ENCODE data around the gene LACTBL1. TPM values are rescaled to one million over a fixed set of nuclear protein-coding genes. Genes with fewer than 3 reads are reported as not detected.

The LACTBL1 gene
- total RNA-seq, 2 donors from 2014 or later, result not detected

- Mint-ChIP-seq H3K36me3 (ENCODE audit: insufficient read depth in 2 of 2) (no peaks in the 10 kb centered on the region), H3K27me3 (ENCODE audit: low read depth) (no peaks in the 10 kb centered on the region), H3K4me1 (ENCODE audit: low read depth) (no peaks in the 10 kb centered on the region), H3K27ac (no peak overlapping the region), H3K4me3 (no peak overlapping the region), H3K9me3 (no peaks in the 10 kb centered on the region)
- ATAC-seq (replicated peaks in 1 of 2), result no peak
- DNase-seq, result no peak
Measured at GRCh38 chr1:22910986-22911651, 61.5 kb downstream of the LACTBL1 start.

- no peaks in the 10 kb centered on the region for H3K4me1 Mint-ChIP-seq (ENCODE audit: low read depth)
Measured at GRCh38 chr1:22910286-22910685, 62.4 kb downstream of the LACTBL1 start.

GRCh38 chr1:22908880-22909426 lies 63.7 kb downstream of the LACTBL1 start:
- DNase-seq, result no peak
- Mint-ChIP-seq H3K27ac (no peak overlapping the region), H3K4me3 (no peak overlapping the region), H3K27me3 (ENCODE audit: low read depth) (no peaks in the 10 kb centered on the region), H3K9me3 (no peaks in the 10 kb centered on the region), H3K4me1 (ENCODE audit: low read depth) (no peaks in the 10 kb centered on the region), H3K36me3 (ENCODE audit: insufficient read depth in 2 of 2) (no peaks in the 10 kb centered on the region)
- ATAC-seq (replicated peaks in 1 of 2), result no peak

More at GRCh38 chr1:22910286-22910685, 62.4 kb downstream of the LACTBL1 start:
- no peak for ATAC-seq (replicated peaks in 1 of 2)
- Mint-ChIP-seq H3K4me3 (no peak overlapping the region), H3K27ac (no peak overlapping the region), H3K27me3 (ENCODE audit: low read depth) (no peaks in the 10 kb centered on the region), H3K36me3 (ENCODE audit: insufficient read depth in 2 of 2) (no peaks in the 10 kb centered on the region), H3K9me3 (no peaks in the 10 kb centered on the region)
- no peak for DNase-seq

DNA sequence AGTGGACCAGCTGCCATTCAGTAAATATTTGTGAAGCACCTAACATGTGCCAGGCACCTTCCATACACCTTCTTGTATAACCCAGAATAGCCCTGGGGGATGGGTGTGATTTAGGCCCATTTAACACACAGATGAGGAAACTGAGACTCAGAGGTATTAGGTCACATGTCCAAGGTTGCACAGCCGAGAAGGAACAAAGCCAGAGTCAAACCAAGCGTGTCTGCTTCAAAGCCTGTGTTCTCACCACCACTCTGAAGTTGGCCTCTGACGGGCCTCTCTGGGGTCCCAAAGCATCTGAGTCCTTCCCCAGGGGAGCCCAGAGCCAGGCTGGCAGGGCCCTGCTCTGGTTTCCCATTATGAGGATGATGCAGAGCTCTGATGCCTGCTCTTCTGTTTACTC lies 65.1 kb downstream of the LACTBL1 start:
- H3K4me3 Mint-ChIP-seq, result no peak overlapping the region
- no peak overlapping the region for H3K27ac Mint-ChIP-seq
- no peaks in the 10 kb centered on the region for H3K4me1 Mint-ChIP-seq (ENCODE audit: low read depth)
- ATAC-seq (replicated peaks in 1 of 2), result no peak
- no peaks in the 10 kb centered on the region for H3K9me3 Mint-ChIP-seq
- H3K36me3 Mint-ChIP-seq (ENCODE audit: insufficient read depth in 2 of 2), result no peaks in the 10 kb centered on the region
- DNase-seq, result no peak
- no peaks in the 10 kb centered on the region for H3K27me3 Mint-ChIP-seq (ENCODE audit: low read depth)

GRCh38 chr1:22906968-22907367 lies 65.7 kb downstream of the LACTBL1 start:
- H3K4me3 Mint-ChIP-seq, result no peak overlapping the region
- no peaks in the 10 kb centered on the region for H3K27me3 Mint-ChIP-seq (ENCODE audit: low read depth)
- no peaks in the 10 kb centered on the region for H3K9me3 Mint-ChIP-seq
- no peak overlapping the region for H3K27ac Mint-ChIP-seq
- no peaks in the 10 kb centered on the region for H3K36me3 Mint-ChIP-seq (ENCODE audit: insufficient read depth in 2 of 2)
- DNase-seq (no peak), ATAC-seq (replicated peaks in 1 of 2) (no peak)
- no peaks in the 10 kb centered on the region for H3K4me1 Mint-ChIP-seq (ENCODE audit: low read depth)

- Mint-ChIP-seq H3K27ac (no peak overlapping the region), H3K36me3 (ENCODE audit: insufficient read depth in 2 of 2) (no peaks in the 10 kb centered on the region), H3K4me1 (ENCODE audit: low read depth) (no peaks in the 10 kb centered on the region), H3K4me3 (no peak overlapping the region), H3K9me3 (no peaks in the 10 kb centered on the region), H3K27me3 (ENCODE audit: low read depth) (peaks cover 4% of the 10 kb centered on the region)
- ATAC-seq (replicated peaks in 1 of 2) (no peak), DNase-seq (no peak)
Measured at GRCh38 chr1:22903113-22903512, 69.6 kb downstream of the LACTBL1 start.

Other genes starting within 250 kb of the LACTBL1 start
- gene TEX46, start 43.0 kb upstream of the LACTBL1 start, total RNA-seq, result not detected
- gene KDM1A, start 46.6 kb upstream of the LACTBL1 start, total RNA-seq, result 10 to 100 TPM; 49.2 to 50.7 TPM
- gene LUZP1, start 196.0 kb upstream of the LACTBL1 start, total RNA-seq, result 10 to 100 TPM; 11.9 to 16.3 TPM
- gene HTR1D, start 244.6 kb upstream of the LACTBL1 start, total RNA-seq, result not detected

All from activated T-cell treated with anti-CD3 and anti-CD28 coated beads, Interleukin-2, amount 50 U/mL, for 72 hours (primary cell).